ENCODE data around the gene GALNT1.

The GALNT1 gene

DNA sequence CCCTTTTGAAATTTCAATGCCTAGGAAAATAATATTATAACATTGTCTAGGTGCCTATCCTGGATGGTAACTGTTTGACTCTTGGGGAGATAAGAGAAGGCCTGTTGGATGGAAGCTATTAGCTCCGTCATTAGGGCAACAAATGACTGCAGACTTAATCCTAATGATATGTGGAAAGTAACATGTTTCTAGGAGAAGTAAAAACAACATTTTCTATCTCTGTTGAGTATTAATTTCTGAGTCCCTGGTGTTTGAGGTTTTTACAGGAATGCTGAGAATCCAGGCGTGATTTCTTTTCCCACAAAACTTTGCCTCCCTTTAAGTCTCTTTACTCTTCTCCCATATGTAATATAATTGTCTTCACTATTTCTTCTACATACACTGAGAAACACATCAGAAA is 159.1 kb downstream of the GALNT1 start:
- no peaks in the 10 kb centered on the region for H3K9me3 ChIP-seq (ENCODE audit: control insufficient read depth, low read length)
- no peak overlapping the region for H3K9ac ChIP-seq (ENCODE audit: low read length)
- H3K27me3 ChIP-seq (replicated peaks; ENCODE audit: control insufficient read depth, insufficient read depth, low read length), result peaks cover under 1% of the 10 kb centered on the region
- no peak for DNase-seq (ENCODE audit: low read depth)
- H3K4me3 ChIP-seq (ENCODE audit: low read length), result no peak overlapping the region
- H3K4me1 ChIP-seq (ENCODE audit: control insufficient read depth, insufficient read depth, low read length), result no peaks in the 10 kb centered on the region
- no peaks in the 10 kb centered on the region for H3K36me3 ChIP-seq (ENCODE audit: control insufficient read depth, insufficient read depth, low read length, severe bottlenecking)

DNA sequence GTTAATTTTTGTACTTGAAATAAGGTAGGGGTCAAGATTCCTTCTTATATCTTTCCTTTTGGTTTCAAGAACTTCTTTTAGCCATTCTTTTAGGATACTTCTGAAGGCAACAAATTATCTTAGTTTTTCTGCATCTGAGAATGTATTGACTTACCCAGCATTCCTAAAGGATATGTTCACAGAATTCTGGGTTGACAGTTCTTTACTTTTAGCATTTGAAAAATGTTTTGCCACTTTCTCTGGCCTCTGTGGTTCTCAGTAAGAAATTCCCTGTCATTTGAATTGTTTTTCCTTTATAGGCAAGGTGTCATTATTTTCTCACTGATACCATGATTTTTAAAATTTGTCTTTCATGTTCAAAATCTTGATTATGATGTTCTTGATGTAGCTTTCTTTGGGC is 162.4 kb downstream of the GALNT1 start:
- Histone ChIP-seq H3K4me3 (ENCODE audit: low read length) (no peak overlapping the region), H3K36me3 (ENCODE audit: control insufficient read depth, insufficient read depth, low read length, severe bottlenecking) (no peaks in the 10 kb centered on the region), H3K27me3 (replicated peaks; ENCODE audit: control insufficient read depth, insufficient read depth, low read length) (peaks cover 6% of the 10 kb centered on the region), H3K4me1 (ENCODE audit: control insufficient read depth, insufficient read depth, low read length) (no peaks in the 10 kb centered on the region), H3K9ac (ENCODE audit: low read length) (no peak overlapping the region), H3K9me3 (ENCODE audit: control insufficient read depth, low read length) (no peaks in the 10 kb centered on the region)
- peak; percentile 45 for DNase-seq (ENCODE audit: low read depth)

DNA sequence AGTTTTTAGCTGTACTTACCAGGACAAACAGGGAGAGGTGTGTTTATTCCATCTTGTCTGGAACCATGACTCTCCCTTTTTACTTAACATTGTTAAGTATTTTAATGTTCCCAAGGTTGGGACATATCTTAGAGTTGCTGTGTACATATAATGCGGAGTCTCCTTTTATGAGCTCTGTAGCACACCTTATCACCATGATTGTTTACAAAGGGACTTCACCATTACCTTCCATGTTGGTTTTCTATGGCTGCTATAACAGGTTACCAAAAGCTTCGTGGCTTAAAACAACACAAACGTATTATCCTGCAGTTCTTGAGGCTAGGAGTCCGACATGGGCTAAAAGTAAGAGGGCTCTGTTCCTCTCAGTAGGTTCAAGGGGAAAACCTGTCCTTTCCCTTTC is 164.3 kb downstream of the GALNT1 start:
- Histone ChIP-seq H3K9ac (ENCODE audit: low read length) (no peak overlapping the region), H3K27me3 (replicated peaks; ENCODE audit: control insufficient read depth, insufficient read depth, low read length) (peaks cover 6% of the 10 kb centered on the region), H3K36me3 (ENCODE audit: control insufficient read depth, insufficient read depth, low read length, severe bottlenecking) (no peaks in the 10 kb centered on the region), H3K4me3 (ENCODE audit: low read length) (no peak overlapping the region), H3K4me1 (ENCODE audit: control insufficient read depth, insufficient read depth, low read length) (no peaks in the 10 kb centered on the region), H3K9me3 (ENCODE audit: control insufficient read depth, low read length) (no peaks in the 10 kb centered on the region)
- no peak for DNase-seq (ENCODE audit: low read depth)

DNA sequence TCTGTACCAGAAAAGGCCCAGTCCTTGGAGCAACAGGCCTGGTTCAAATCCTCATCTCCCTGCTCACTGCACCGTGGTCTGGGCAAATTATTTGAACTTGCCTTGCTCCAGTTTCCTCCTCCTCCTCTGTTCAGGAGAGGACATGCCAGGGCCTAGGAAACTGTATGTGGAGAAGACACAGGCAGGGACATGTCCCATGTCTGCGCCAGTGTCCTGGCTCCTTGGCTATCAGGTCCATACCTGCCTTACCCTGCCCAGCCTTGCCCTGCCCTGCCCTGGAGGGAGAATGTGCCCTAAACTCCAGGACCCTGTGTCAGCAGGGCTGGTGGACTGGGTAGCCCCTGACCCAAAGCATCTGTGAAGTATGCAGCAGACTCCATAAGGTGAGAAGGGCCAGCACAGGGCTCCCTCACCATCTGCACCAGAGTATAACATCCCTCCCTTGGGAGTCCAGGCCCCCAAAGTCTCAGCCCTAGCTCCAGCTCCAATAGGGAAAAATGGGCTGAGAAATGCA is 165.3 kb downstream of the GALNT1 start:
- H3K4me3 ChIP-seq (ENCODE audit: low read length), result no peak overlapping the region
- no peak for DNase-seq (ENCODE audit: low read depth)
- no peaks in the 10 kb centered on the region for H3K36me3 ChIP-seq (ENCODE audit: control insufficient read depth, insufficient read depth, low read length, severe bottlenecking)
- H3K9me3 ChIP-seq (ENCODE audit: control insufficient read depth, low read length), result no peaks in the 10 kb centered on the region
- peaks cover 6% of the 10 kb centered on the region for H3K27me3 ChIP-seq (replicated peaks; ENCODE audit: control insufficient read depth, insufficient read depth, low read length)
- no peaks in the 10 kb centered on the region for H3K4me1 ChIP-seq (ENCODE audit: control insufficient read depth, insufficient read depth, low read length)
- no peak overlapping the region for H3K9ac ChIP-seq (ENCODE audit: low read length)

DNA sequence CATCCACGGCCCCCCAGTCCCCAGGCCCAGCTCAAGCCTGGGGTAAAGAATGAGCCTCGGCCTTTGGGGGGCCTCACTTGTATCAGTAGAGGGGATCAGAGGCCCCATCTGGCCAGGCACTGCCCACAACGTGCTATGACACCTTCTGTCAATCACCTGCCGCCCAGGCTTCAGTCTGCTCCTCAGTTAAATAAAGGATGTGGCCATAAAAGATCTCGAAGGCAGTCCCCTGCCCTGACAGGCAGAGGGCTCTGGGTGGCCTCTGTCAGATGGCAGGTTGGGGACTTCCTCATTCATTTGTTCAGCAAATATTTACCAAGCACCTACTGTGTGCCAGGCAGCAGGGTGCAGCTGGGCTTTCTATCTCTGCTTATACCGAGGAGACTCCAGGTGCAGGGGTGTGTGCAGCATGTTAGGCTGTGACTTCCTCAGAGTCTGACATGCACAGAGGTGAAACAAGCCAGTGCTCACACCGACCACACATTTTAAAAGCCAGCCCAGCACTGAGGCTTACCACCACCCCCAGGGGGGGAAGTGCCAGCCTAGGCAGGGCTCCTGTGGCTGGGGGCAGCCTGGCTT is 166.4 kb downstream of the GALNT1 start:
- H3K36me3 ChIP-seq (ENCODE audit: control insufficient read depth, insufficient read depth, low read length, severe bottlenecking), result no peaks in the 10 kb centered on the region
- H3K27me3 ChIP-seq (replicated peaks; ENCODE audit: control insufficient read depth, insufficient read depth, low read length), result peaks cover 6% of the 10 kb centered on the region
- H3K4me1 ChIP-seq (ENCODE audit: control insufficient read depth, insufficient read depth, low read length), result no peaks in the 10 kb centered on the region
- no peak for DNase-seq (ENCODE audit: low read depth)
- H3K4me3 ChIP-seq (ENCODE audit: low read length), result no peak overlapping the region
- no peak overlapping the region for H3K9ac ChIP-seq (ENCODE audit: low read length)
- H3K9me3 ChIP-seq (ENCODE audit: control insufficient read depth, low read length), result no peaks in the 10 kb centered on the region

DNA sequence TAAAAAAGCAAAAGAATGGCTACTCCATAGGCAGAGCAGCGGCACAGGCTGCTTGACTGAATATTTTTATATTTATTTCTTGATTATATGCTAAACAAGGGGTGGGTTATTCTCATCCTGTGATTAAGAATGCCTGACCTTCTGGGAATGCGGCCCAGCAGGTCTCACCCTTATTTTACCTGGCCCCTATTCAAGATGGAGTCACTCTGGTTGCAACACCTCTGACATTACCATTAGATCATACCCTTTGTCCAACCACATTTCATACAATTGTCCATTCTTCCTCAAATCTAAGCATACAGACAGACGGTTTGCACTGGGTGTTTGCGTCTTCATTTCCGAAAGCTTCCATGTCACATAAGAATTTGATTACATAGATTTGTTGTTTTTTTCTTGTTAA is 168.2 kb downstream of the GALNT1 start:
- peaks cover 11% of the 10 kb centered on the region for H3K27me3 ChIP-seq (replicated peaks; ENCODE audit: control insufficient read depth, insufficient read depth, low read length)
- no peak overlapping the region for H3K4me3 ChIP-seq (ENCODE audit: low read length)
- DNase-seq (ENCODE audit: low read depth), result no peak
- no peaks in the 10 kb centered on the region for H3K4me1 ChIP-seq (ENCODE audit: control insufficient read depth, insufficient read depth, low read length)
- H3K9me3 ChIP-seq (ENCODE audit: control insufficient read depth, low read length), result no peaks in the 10 kb centered on the region
- no peaks in the 10 kb centered on the region for H3K36me3 ChIP-seq (ENCODE audit: control insufficient read depth, insufficient read depth, low read length, severe bottlenecking)
- H3K9ac ChIP-seq (ENCODE audit: low read length), result no peak overlapping the region

DNA sequence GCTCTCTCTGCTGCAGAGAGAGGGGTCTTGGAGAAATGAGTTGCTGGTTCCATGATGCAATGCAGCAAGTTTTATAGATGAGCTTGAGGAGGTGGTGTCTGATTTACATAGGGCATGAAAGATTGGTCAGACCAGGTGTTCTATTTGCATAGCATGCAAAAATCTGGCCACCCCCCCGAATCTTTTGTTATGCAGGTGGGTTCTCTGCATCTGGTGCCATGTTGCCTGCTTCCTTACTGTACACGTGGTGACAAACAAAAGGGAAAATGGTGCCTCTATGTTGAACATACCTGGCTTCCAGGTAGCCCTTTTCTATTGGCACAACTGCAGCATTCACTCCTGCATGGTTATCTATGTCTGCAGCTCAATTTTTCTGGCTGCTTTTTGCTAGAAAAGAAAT is 169.4 kb downstream of the GALNT1 start:
- no peaks in the 10 kb centered on the region for H3K4me1 ChIP-seq (ENCODE audit: control insufficient read depth, insufficient read depth, low read length)
- no peak for DNase-seq (ENCODE audit: low read depth)
- no peak overlapping the region for H3K4me3 ChIP-seq (ENCODE audit: low read length)
- peaks cover 17% of the 10 kb centered on the region for H3K27me3 ChIP-seq (replicated peaks; ENCODE audit: control insufficient read depth, insufficient read depth, low read length)
- H3K9me3 ChIP-seq (ENCODE audit: control insufficient read depth, low read length), result no peaks in the 10 kb centered on the region
- no peaks in the 10 kb centered on the region for H3K36me3 ChIP-seq (ENCODE audit: control insufficient read depth, insufficient read depth, low read length, severe bottlenecking)
- H3K9ac ChIP-seq (ENCODE audit: low read length), result no peak overlapping the region

DNA sequence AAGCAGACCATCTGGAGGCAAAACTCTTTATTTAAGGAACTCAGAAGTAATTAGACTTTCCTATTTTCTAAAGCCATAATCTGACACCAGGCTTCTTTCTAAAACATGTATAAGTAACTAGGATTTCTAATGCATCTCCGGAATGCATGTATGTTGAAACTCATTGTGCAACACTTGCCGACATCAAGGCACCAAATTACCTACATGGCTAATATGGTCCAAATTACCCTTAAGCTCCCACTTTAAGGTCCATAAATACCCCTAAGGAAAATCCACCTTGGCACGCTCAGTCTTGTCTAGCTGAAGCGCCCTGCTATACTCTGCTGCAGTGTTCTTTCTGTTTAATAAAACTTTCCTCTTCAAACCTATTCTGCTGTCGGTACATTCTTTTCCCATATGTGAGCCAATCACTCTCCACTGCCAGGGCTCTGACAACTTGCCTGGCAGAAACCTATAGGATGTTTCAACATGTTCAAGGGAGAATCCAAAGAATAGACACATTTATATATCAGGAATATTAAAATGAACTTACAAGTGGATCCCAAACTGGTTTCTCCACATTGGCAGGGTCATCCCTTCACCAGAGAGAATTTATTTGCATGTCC is 171.9 kb downstream of the GALNT1 start:
- DNase-seq (ENCODE audit: low read depth), result peak; percentile 88
- no peaks in the 10 kb centered on the region for H3K4me1 ChIP-seq (ENCODE audit: control insufficient read depth, insufficient read depth, low read length)
- no peak overlapping the region for H3K4me3 ChIP-seq (ENCODE audit: low read length)
- H3K9ac ChIP-seq (ENCODE audit: low read length), result no peak overlapping the region
- H3K9me3 ChIP-seq (ENCODE audit: control insufficient read depth, low read length), result no peaks in the 10 kb centered on the region
- no peaks in the 10 kb centered on the region for H3K36me3 ChIP-seq (ENCODE audit: control insufficient read depth, insufficient read depth, low read length, severe bottlenecking)
- H3K27me3 ChIP-seq (replicated peaks; ENCODE audit: control insufficient read depth, insufficient read depth, low read length), result peaks cover 19% of the 10 kb centered on the region

DNA sequence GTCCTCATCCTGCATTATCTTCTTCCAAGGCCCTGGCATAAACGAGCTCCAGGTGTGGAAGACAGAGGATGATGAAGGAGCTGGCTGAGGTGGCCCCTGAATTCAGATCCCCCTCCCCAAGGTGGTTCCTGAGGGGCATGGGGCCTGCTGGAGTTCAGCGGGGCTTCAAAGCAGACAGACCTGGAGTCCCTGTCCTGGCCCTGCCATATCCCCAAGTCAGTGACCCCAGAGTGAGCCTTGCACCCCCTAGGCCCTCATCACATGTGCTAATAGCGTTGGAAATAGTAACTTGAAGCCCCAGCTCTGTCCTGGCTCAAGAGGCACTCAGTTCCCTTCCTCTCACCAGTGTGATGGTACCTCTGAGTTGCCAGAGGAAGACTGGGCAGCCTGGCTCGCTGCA is 172.9 kb downstream of the GALNT1 start:
- Histone ChIP-seq H3K4me3 (ENCODE audit: low read length) (no peak overlapping the region), H3K27me3 (replicated peaks; ENCODE audit: control insufficient read depth, insufficient read depth, low read length) (peaks cover 15% of the 10 kb centered on the region), H3K4me1 (ENCODE audit: control insufficient read depth, insufficient read depth, low read length) (no peaks in the 10 kb centered on the region), H3K36me3 (ENCODE audit: control insufficient read depth, insufficient read depth, low read length, severe bottlenecking) (no peaks in the 10 kb centered on the region), H3K9ac (ENCODE audit: low read length) (no peak overlapping the region), H3K9me3 (ENCODE audit: control insufficient read depth, low read length) (no peaks in the 10 kb centered on the region)
- DNase-seq (ENCODE audit: low read depth), result no peak

DNA sequence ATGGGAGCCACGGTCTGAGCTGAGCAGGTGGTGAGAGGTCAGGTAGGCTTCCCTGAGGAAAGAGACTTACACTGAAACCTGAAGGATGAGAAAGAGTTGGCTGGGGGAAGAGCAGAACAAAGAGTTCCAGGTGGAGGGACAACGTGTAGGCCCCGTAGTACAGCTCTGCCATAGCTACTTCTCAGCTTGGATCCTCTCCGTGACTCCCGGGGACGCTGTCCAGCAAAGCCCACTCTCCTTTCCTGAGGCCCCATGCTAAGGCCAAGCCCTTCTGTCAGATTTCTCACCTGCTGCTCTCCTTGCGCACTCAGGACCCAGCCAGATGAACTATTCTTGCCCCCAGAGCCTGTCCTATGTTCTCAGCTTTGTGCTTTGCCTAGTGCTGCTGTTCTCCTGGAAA is 173.8 kb downstream of the GALNT1 start:
- no peak for DNase-seq (ENCODE audit: low read depth)
- peaks cover 15% of the 10 kb centered on the region for H3K27me3 ChIP-seq (replicated peaks; ENCODE audit: control insufficient read depth, insufficient read depth, low read length)
- H3K4me1 ChIP-seq (ENCODE audit: control insufficient read depth, insufficient read depth, low read length), result no peaks in the 10 kb centered on the region
- H3K36me3 ChIP-seq (ENCODE audit: control insufficient read depth, insufficient read depth, low read length, severe bottlenecking), result no peaks in the 10 kb centered on the region
- H3K9ac ChIP-seq (ENCODE audit: low read length), result no peak overlapping the region
- H3K4me3 ChIP-seq (ENCODE audit: low read length), result no peak overlapping the region
- no peaks in the 10 kb centered on the region for H3K9me3 ChIP-seq (ENCODE audit: control insufficient read depth, low read length)

DNA sequence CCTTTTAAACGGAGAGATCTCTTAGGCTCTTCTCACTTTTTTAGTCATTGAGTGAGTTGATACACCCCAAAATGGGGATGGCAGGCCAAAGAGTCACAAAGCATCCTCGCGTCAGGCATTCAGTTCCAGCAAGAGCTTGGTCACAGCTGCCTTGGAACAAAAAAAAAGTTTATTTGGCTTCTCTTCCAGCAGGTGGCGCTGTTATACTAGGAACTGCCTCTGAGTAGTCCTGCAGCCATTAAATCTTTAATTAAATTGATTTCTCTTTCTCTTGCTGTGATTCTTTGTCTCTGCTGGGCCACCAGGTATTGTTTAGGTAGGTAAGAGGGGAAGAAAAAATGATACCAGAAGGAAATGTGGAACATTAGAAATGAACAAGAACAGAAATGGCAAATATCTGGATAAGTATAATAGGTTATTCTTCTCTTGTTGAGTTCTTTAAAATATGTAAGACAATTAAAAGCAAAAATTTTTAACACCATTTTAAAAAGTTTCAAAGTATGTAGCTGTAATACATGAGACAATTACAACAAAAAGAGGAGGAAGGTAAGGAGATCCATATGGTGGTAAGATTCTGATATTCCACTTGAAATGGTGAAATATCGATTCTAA is 175.1 kb downstream of the GALNT1 start:
- no peaks in the 10 kb centered on the region for H3K4me1 ChIP-seq (ENCODE audit: control insufficient read depth, insufficient read depth, low read length)
- H3K36me3 ChIP-seq (ENCODE audit: control insufficient read depth, insufficient read depth, low read length, severe bottlenecking), result no peaks in the 10 kb centered on the region
- peaks cover 15% of the 10 kb centered on the region for H3K27me3 ChIP-seq (replicated peaks; ENCODE audit: control insufficient read depth, insufficient read depth, low read length)
- H3K9me3 ChIP-seq (ENCODE audit: control insufficient read depth, low read length), result no peaks in the 10 kb centered on the region
- H3K4me3 ChIP-seq (ENCODE audit: low read length), result no peak overlapping the region
- no peak overlapping the region for H3K9ac ChIP-seq (ENCODE audit: low read length)
- DNase-seq (ENCODE audit: low read depth), result peak; percentile 83

Measured in adipocyte (in vitro differentiated cells).